Hepatocyte (in vitro differentiated cells): ENCODE measurements around the gene PIK3R1. TPM values are rescaled to one million over a fixed set of nuclear protein-coding genes. Genes with fewer than 3 reads are reported as not detected.

ENCODE experiments used
- DNase-seq: peaks from one replicate; pipeline ENCODE4 v3.0.0-alpha.2; 2016; ENCODE audit warnings: low spot score
- H2AFZ ChIP-seq: fragments of 200-600 bp; sonication (generic); 2 replicates; pipeline ENCODE4 v1.6.0; 2016; ENCODE audit warnings: antibody characterized with exemption, mild to moderate bottlenecking
- H3K27ac ChIP-seq: fragments of 200-600 bp; sonication (generic); 2 replicates; pipeline ENCODE4 v1.5.1; 2016; ENCODE audit warnings: mild to moderate bottlenecking
- H3K27me3 ChIP-seq: fragments of 200-600 bp; sonication (generic); 2 replicates; pipeline ENCODE4 v1.6.1; 2016
- H3K36me3 ChIP-seq: fragments of 200-600 bp; sonication (generic); replicated peaks from 2 replicates; pipeline ENCODE4 v1.5.1; 2016; ENCODE audit warnings: low read depth; ENCODE audit not compliant: insufficient read depth
- H3K4me1 ChIP-seq: fragments of 200-600 bp; sonication (generic); 2 replicates; pipeline ENCODE4 v1.5.1; 2016; ENCODE audit warnings: mild to moderate bottlenecking, moderate library complexity; ENCODE audit not compliant: insufficient read depth
- H3K4me2 ChIP-seq: fragments of 200-600 bp; sonication (generic); 2 replicates; pipeline ENCODE4 v1.6.0; 2016
- H3K4me3 ChIP-seq: fragments of 200-600 bp; sonication (generic); 2 replicates; pipeline ENCODE4 v1.5.1; 2016; ENCODE audit warnings: mild to moderate bottlenecking
- H3K79me2 ChIP-seq: fragments of 200-600 bp; sonication (generic); 2 replicates; pipeline ENCODE4 v1.6.0; 2017; ENCODE audit warnings: mild to moderate bottlenecking
- H3K9me2 ChIP-seq: fragments of 200-600 bp; sonication (generic); replicated peaks from 2 replicates; pipeline ENCODE4 v1.6.0; 2017; ENCODE audit warnings: mild to moderate bottlenecking; ENCODE audit not compliant: insufficient read depth
- H3K9me3 ChIP-seq: fragments of 200-600 bp; sonication (generic); 2 replicates; pipeline ENCODE4 v1.5.1; 2016; ENCODE audit warnings: low read depth, mild to moderate bottlenecking
- H4K20me1 ChIP-seq: fragments of 200-600 bp; sonication (generic); 2 replicates; pipeline ENCODE4 v1.6.0; 2016; ENCODE audit warnings: mild to moderate bottlenecking; ENCODE audit not compliant: insufficient read depth, poor library complexity, severe bottlenecking
- EZH2 ChIP-seq: fragments of 200-600 bp; sonication (generic); IDR thresholded peaks from 2 replicates; pipeline ENCODE4 v1.6.1; 2016; ENCODE audit warnings: antibody characterized with exemption, mild to moderate bottlenecking, borderline replicate concordance
- EZH2phosphoT487 ChIP-seq: fragments of 200-600 bp; sonication (generic); IDR thresholded peaks from one replicate; pipeline ENCODE4 v1.6.1; 2018; ENCODE audit warnings: antibody characterized with exemption, mild to moderate bottlenecking, low read depth, moderate library complexity; ENCODE audit not compliant: unreplicated experiment, severe bottlenecking
- WGBS: methylation state at CpG from one replicate; pipeline ENCODE4 v1.1.6; 2016; ENCODE audit warnings: low lambda C conversion rate; ENCODE audit errors: missing lambda C conversion rate; 5-methylcytosine and 5-hydroxymethylcytosine counted together
- polyA plus RNA-seq: library from polyadenylated mRNA; unstranded; fragments of >200 nt; fragmentation: Nextera tagmentation; extraction: Ambion mirVana; gene quantifications from 2 replicates; pipeline ENCODE4 v1.2.1, GENCODE V29; 2016
- total RNA-seq: library from RNA; depleted of rRNA; stranded (reverse); fragments of >200 nt; gene quantifications from 2 replicates; pipeline ENCODE4 v1.2.3, GENCODE V29; 2014
- TF ChIP-seq, protein P1 (sequence below): fragments of 200-600 bp; sonication (generic); IDR thresholded peaks from 2 replicates; pipeline ENCODE4 v1.5.1; 2016; ENCODE audit warnings: antibody characterized with exemption, mild to moderate bottlenecking; ENCODE audit not compliant: poor library complexity

Gene PIK3R1
- total and polyA plus RNA-seq, 2 experiments from 2014 or later, result 38.9 to 109 TPM

DNA sequence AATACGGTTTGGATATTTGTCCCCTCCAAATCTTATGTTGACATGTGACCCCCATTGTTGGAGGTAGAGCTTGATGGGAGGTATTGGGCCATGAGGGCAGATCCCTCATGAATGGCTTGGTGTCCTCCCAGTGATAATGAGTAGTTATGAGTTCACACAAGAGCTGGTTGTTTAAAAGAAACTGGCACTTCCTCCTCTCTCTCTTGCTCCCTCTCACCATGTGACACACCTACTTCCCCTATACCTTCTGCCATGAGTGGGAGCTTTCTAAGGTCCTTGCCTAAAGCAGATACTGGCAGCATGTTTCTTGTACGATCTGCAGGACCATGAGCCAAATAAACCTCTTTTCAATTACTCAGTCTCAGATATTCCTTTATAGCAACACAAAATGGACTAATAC is 132.0 kb downstream of the PIK3R1 start:
- H3K27me3 ChIP-seq, result no peaks in the 10 kb centered on the region
- no peaks in the 10 kb centered on the region for H4K20me1 ChIP-seq
- H3K4me3 ChIP-seq, result no peak overlapping the region
- H3K9me2 ChIP-seq, result no peaks in the 10 kb centered on the region
- peaks cover 8% of the 10 kb centered on the region for H3K4me1 ChIP-seq
- TF ChIP-seq EZH2 (no peak), EZH2phosphoT487 (no peak)
- TF ChIP-seq, protein P1, sequence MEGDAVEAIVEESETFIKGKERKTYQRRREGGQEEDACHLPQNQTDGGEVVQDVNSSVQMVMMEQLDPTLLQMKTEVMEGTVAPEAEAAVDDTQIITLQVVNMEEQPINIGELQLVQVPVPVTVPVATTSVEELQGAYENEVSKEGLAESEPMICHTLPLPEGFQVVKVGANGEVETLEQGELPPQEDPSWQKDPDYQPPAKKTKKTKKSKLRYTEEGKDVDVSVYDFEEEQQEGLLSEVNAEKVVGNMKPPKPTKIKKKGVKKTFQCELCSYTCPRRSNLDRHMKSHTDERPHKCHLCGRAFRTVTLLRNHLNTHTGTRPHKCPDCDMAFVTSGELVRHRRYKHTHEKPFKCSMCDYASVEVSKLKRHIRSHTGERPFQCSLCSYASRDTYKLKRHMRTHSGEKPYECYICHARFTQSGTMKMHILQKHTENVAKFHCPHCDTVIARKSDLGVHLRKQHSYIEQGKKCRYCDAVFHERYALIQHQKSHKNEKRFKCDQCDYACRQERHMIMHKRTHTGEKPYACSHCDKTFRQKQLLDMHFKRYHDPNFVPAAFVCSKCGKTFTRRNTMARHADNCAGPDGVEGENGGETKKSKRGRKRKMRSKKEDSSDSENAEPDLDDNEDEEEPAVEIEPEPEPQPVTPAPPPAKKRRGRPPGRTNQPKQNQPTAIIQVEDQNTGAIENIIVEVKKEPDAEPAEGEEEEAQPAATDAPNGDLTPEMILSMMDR, result no peak
- no peak for DNase-seq
- no peak overlapping the region for H3K4me2 ChIP-seq
- 89% methylated on average over 2 of the region's 2 CpGs for WGBS
- no peaks in the 10 kb centered on the region for H3K9me3 ChIP-seq
- H3K27ac ChIP-seq, result no peak overlapping the region
- H2AFZ ChIP-seq, result no peak overlapping the region
- no peaks in the 10 kb centered on the region for H3K79me2 ChIP-seq
- no peaks in the 10 kb centered on the region for H3K36me3 ChIP-seq

DNA sequence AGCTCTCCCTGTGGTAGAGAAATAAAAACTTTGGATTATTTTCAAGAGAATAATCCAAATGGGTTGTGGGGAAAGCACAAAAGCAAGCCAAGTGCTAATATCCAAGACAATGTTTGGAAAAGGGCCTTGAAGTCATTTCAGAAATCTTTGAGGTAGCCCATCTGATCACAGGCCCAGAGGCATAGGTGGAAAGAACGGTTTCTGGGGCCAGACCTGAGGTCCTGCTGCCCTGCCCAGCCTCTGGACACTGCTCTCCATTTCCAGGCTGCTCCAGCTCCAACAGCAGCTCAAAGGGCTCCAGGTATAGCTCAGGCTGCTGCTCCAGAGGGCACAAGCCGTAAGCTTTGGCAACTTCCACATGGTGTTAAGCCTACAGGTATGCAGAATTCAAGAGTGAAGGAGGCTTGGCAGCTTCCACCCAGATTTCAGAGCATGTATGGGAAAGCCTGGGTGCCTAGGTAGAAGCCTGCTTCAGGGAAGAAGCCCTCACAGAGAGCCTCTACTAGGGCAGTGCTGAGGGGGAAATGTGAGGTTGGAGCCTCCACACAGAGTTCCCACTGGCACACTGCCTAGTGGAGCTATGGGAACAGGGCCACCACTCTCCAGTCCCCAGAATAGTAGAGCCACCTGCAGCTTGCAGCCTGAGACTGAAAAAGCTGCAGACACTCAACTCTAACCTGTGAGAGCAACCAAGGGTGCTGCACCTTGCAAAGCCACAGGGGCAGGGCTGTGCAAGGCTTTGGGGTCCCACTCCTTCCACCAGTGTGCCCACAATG is 133.1 kb downstream of the PIK3R1 start:
- 92% methylated on average over 2 of the region's 2 CpGs for WGBS
- DNase-seq, result no peak

DNA sequence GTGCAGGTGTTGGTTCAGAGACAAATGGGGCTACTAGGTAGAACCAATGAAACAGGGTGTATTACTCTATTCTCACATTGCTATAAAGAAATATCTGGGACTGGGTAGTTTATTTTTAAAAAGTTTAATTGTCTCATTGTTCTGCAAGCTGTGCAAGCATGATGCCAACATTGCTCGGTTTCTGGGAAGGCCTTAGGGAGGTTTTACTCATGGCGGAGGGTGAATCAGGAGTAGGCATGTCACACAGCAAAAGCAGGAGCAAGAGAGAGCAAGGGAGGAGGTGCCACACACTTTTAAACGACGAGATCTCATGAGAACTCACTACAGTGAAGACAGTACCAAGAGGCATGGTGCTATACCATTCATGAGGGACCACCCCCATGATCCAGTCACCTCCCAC is 134.6 kb downstream of the PIK3R1 start:
- Histone ChIP-seq H3K9me2 (no peaks in the 10 kb centered on the region), H3K79me2 (no peaks in the 10 kb centered on the region), H4K20me1 (no peaks in the 10 kb centered on the region), H3K4me2 (no peak overlapping the region), H2AFZ (no peak overlapping the region), H3K4me3 (no peak overlapping the region), H3K27ac (no peak overlapping the region), H3K4me1 (peaks cover 2% of the 10 kb centered on the region), H3K27me3 (no peaks in the 10 kb centered on the region), H3K9me3 (no peaks in the 10 kb centered on the region), H3K36me3 (no peaks in the 10 kb centered on the region)
- TF ChIP-seq EZH2phosphoT487 (no peak), EZH2 (no peak)
- TF ChIP-seq, protein P1, result no peak
- WGBS, result 97% methylated on average over 4 of the region's 4 CpGs
- no peak for DNase-seq

More for the DNA sequence above, 133.1 kb downstream of the PIK3R1 start:
- Histone ChIP-seq H3K4me3 (no peak overlapping the region), H2AFZ (no peak overlapping the region), H3K27me3 (no peaks in the 10 kb centered on the region), H3K4me2 (no peak overlapping the region), H3K36me3 (no peaks in the 10 kb centered on the region), H4K20me1 (no peaks in the 10 kb centered on the region), H3K9me3 (no peaks in the 10 kb centered on the region), H3K4me1 (peaks cover 8% of the 10 kb centered on the region), H3K27ac (no peak overlapping the region), H3K79me2 (no peaks in the 10 kb centered on the region), H3K9me2 (no peaks in the 10 kb centered on the region)
- TF ChIP-seq EZH2, result no peak
- TF ChIP-seq EZH2phosphoT487, result no peak
- TF ChIP-seq, protein P1, result no peak
